GM20000 (cell line): ENCODE data around the gene ENTPD2.

Experiments
- DNase-seq: peaks from one replicate; pipeline ENCODE4 v3.0.0; 2012; ENCODE audit warnings: low spot score
- CTCF ChIP-seq: IDR thresholded peaks from 2 replicates; pipeline ENCODE4 v1.5.1; 2012; ENCODE audit warnings: mild to moderate bottlenecking, control low read depth; ENCODE audit errors: extremely low read depth, missing control alignments

Gene ENTPD2

DNA sequence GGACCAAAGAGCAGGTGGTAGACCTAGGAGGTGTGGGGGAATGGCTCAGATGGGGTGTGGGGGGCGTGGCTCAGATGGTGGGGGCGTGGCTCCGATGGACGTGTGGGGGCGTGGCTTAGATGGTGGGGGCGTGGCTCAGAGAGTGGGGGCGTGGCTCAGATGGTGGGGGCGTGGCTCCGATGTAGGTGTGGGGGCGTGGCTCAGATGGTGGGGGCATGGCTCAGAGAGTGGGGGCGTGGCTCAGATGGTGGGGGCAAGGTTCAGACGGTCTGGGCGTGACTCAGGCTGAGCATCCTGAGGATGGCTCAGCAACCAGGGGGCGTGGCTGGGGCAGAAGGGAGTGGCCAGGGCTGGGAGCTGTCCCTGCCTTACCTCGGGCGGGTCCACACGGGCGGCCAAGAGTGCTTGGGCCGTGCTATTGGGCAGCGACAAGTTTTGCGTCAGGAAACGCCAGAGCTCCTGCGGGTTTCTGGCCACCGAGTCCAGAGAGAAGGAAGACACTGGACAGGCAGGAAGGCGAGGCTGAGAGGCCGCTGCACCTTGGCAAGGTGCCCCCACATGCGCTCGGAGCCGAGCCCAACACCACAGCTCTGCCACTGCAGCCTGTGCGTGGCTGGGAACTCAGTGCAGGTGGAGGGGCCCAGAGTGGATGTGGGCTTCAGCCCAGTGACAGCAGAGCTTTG is 31.7 kb downstream of the ENTPD2 start:
- DNase-seq, result peak; percentile 73

DNA sequence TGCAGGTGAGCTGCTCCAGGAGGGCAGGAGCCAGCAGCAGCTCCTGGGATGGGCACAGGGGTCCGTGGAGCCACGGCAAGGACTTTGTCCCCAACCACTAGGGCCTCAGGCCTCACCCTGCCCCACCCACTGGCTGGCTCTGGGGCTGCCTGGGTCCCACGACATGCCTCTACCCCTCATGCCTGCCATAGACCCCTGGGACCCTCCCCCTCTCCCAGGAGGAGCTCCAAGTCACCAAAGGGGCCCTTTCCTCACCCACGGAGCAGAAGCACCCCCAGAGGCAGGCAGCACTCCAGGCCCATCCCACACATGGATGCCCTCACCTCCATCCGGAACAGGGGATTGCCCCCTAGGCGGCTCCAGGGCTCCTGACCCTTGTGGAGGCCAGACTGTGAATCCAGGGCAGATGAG is 32.3 kb downstream of the ENTPD2 start:
- no peak for TF ChIP-seq CTCF
- no peak for DNase-seq

More for the DNA sequence above, 31.7 kb downstream of the ENTPD2 start:
- TF ChIP-seq CTCF, result no peak

DNA sequence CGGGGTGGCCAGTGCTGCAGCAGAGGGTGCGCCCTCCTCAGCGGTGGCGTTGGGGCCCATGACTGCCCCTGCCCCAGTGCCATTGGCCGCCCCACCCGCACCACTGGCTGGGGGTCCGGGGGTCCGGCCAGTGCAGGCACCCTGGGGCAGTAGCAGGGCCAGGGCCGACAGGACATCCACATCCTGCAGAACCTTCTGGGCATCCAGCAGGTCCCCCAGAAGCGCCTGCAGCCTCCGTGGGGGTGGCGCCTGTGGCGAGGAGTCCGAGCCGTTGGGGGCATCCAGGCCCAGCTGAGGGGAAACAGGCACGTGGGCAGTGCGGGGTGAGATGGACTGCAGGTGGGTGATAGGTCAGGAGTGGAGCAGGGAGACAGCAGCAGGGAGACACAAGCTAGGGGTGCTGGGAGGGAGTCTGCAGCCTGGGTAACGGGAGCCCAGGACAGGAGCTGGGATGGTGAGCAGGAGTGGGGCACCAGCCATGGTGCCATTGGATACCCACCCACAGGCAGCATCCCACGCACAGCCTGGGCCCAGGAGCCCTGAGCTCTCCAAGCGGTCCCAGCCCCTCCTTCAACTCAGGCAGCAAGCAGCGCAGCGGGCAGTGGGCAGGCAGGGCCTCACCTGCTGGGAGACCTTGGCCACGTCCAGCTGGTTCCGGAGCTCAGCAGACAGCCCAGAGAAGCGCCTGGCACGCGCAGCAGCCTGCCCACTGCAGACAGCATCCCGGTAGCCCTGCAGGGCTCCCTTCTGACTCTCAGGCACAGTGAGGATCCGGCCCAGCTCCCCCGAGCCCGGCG is 32.9 kb downstream of the ENTPD2 start:
- no peak for DNase-seq
- TF ChIP-seq CTCF, result no peak

DNA sequence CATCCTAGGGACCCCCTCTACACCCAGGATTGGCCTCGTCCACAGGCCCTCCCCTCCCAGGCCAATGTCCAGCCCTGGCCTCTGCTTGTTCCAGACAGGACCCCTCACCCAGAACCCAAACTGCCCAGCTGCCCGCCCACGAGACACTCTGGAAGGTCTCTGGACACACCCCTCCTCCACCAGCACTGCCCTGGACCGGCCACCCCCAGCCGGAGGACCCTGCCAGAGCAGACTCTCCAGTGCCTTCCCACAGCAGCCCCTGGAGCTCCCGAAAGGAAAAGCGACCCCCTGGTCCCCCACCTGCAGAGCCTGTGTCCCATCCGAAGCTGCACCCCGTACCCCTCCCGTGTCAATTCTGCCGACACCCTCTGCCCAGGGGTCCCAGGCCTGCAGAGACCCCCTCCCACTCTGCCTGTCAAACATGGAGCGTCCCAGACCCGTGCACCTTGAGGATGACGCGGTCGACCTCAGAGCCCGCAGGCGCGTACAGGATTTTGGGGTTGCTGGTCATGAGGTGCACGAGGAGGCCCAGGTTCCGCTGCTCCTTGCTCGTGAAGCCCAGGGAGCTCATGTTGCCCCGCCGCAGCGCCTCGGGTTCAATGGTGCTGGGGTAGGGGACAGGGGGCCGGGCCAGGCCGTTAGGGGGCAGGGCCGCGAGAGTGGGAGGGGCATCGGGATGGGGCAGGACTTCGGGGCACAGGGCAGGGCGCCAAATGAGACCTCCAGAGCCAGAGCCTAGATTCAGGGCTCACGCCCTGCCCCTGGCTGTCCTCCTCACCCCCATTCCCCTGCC is 33.8 kb downstream of the ENTPD2 start:
- no peak for TF ChIP-seq CTCF
- no peak for DNase-seq

GRCh38 chr9:137018761-137019559 is 34.9 kb downstream of the ENTPD2 start:
- DNase-seq, result no peak
- TF ChIP-seq CTCF, result no peak

GRCh38 chr9:137017791-137018497 is 35.9 kb downstream of the ENTPD2 start:
- no peak for TF ChIP-seq CTCF
- no peak for DNase-seq
